ENCODE data around the gene ASXL1. TPM values are rescaled to one million over a fixed set of nuclear protein-coding genes. Genes with fewer than 3 reads are reported as not detected.
"Not testable (repeated sequence)": the region's sequence is repeated elsewhere in the genome, so short reads cannot be mapped to it uniquely, and the experiment has no call there.

Gene ASXL1
- total and polyA plus RNA-seq, 9 donors = 28.4 to 42.3 (median 34.7) TPM

GRCh38 chr20:32333988-32334885 is 23.9 kb upstream of the ASXL1 start:
- Histone ChIP-seq H3K9me3 (replicated peaks; ENCODE audit: control insufficient read depth, low read depth, low read length) (no peaks in the 10 kb centered on the region), H3K27ac (ENCODE audit: low read length) (peak overlapping the region; percentile 83), H3K4me1 (ENCODE audit: control insufficient read depth, insufficient read depth, low read length) (no peaks in the 10 kb centered on the region), H3K36me3 (ENCODE audit: control insufficient read depth, insufficient read depth, low read length) (peaks cover 32% of the 10 kb centered on the region), H3K4me3 (ENCODE audit: low read length) (no peak overlapping the region), H3K27me3 (ENCODE audit: control insufficient read depth, insufficient read depth, low read length) (no peaks in the 10 kb centered on the region)
- 41% methylated on average over 3 of the region's 13 CpGs for WGBS (ENCODE audit: insufficient coverage)
- peak; percentile 27 for DNase-seq

- peak; percentile 51 for DNase-seq
- Histone ChIP-seq H3K27me3 (ENCODE audit: control insufficient read depth, insufficient read depth, low read length) (no peaks in the 10 kb centered on the region), H3K9me3 (replicated peaks; ENCODE audit: control insufficient read depth, low read depth, low read length) (no peaks in the 10 kb centered on the region), H3K27ac (ENCODE audit: low read length) (no peak overlapping the region), H3K36me3 (ENCODE audit: control insufficient read depth, insufficient read depth, low read length) (peaks cover 12% of the 10 kb centered on the region), H3K4me1 (ENCODE audit: control insufficient read depth, insufficient read depth, low read length) (no peaks in the 10 kb centered on the region), H3K4me3 (ENCODE audit: low read length) (no peak overlapping the region)
- no CpG with 5 or more reads among the region's 5 CpGs for WGBS (ENCODE audit: insufficient coverage)
Observed at GRCh38 chr20:32336918-32337347, 21.2 kb upstream of the ASXL1 start.

- no peak for DNase-seq
- no peak overlapping the region for H3K27ac ChIP-seq (ENCODE audit: low read length)
- H3K4me3 ChIP-seq (ENCODE audit: low read length) = no peak overlapping the region
- no peaks in the 10 kb centered on the region for H3K27me3 ChIP-seq (ENCODE audit: control insufficient read depth, insufficient read depth, low read length)
- peaks cover 9% of the 10 kb centered on the region for H3K36me3 ChIP-seq (ENCODE audit: control insufficient read depth, insufficient read depth, low read length)
- no peaks in the 10 kb centered on the region for H3K9me3 ChIP-seq (replicated peaks; ENCODE audit: control insufficient read depth, low read depth, low read length)
- no peaks in the 10 kb centered on the region for H3K4me1 ChIP-seq (ENCODE audit: control insufficient read depth, insufficient read depth, low read length)
- 86% methylated on average over 9 of the region's 11 CpGs for WGBS (ENCODE audit: insufficient coverage)
Observed at GRCh38 chr20:32337937-32338661, 20.0 kb upstream of the ASXL1 start.

- Histone ChIP-seq H3K4me1 (ENCODE audit: control insufficient read depth, insufficient read depth, low read length) (no peaks in the 10 kb centered on the region), H3K4me3 (ENCODE audit: low read length) (no peak overlapping the region)
- 82% methylated on average over 5 of the region's 7 CpGs for WGBS (ENCODE audit: insufficient coverage)
Observed at GRCh38 chr20:32338665-32339064, 19.5 kb upstream of the ASXL1 start.

GRCh38 chr20:32339116-32339515 is 19.0 kb upstream of the ASXL1 start:
- DNase-seq = no peak
- H3K9me3 ChIP-seq (replicated peaks; ENCODE audit: control insufficient read depth, low read depth, low read length) = no peaks in the 10 kb centered on the region
- no CpG with 5 or more reads among the region's 2 CpGs for WGBS (ENCODE audit: insufficient coverage)
- H3K36me3 ChIP-seq (ENCODE audit: control insufficient read depth, insufficient read depth, low read length) = peaks cover 6% of the 10 kb centered on the region
- no peaks in the 10 kb centered on the region for H3K27me3 ChIP-seq (ENCODE audit: control insufficient read depth, insufficient read depth, low read length)
- H3K27ac ChIP-seq (ENCODE audit: low read length) = no peak overlapping the region
- H3K4me1 ChIP-seq (ENCODE audit: control insufficient read depth, insufficient read depth, low read length) = no peaks in the 10 kb centered on the region
- H3K4me3 ChIP-seq (ENCODE audit: low read length) = no peak overlapping the region

More at GRCh38 chr20:32338665-32339064, 19.5 kb upstream of the ASXL1 start:
- Histone ChIP-seq H3K27me3 (ENCODE audit: control insufficient read depth, insufficient read depth, low read length) (no peaks in the 10 kb centered on the region), H3K9me3 (replicated peaks; ENCODE audit: control insufficient read depth, low read depth, low read length) (no peaks in the 10 kb centered on the region), H3K36me3 (ENCODE audit: control insufficient read depth, insufficient read depth, low read length) (peaks cover 9% of the 10 kb centered on the region), H3K27ac (ENCODE audit: low read length) (no peak overlapping the region)
- DNase-seq = no peak

GRCh38 chr20:32341053-32341452 is 17.1 kb upstream of the ASXL1 start:
- not testable (repeated sequence) for H3K27ac ChIP-seq (ENCODE audit: low read length); DNase-seq; H3K9me3 ChIP-seq (replicated peaks; ENCODE audit: control insufficient read depth, low read depth, low read length); H3K36me3 ChIP-seq (ENCODE audit: control insufficient read depth, insufficient read depth, low read length); H3K4me3 ChIP-seq (ENCODE audit: low read length); H3K27me3 ChIP-seq (ENCODE audit: control insufficient read depth, insufficient read depth, low read length); H3K4me1 ChIP-seq (ENCODE audit: control insufficient read depth, insufficient read depth, low read length)
- no CpG with 5 or more reads among the region's 2 CpGs for WGBS (ENCODE audit: insufficient coverage)

GRCh38 chr20:32343439-32343838 is 14.7 kb upstream of the ASXL1 start:
- Histone ChIP-seq H3K27ac (ENCODE audit: low read length) (no peak overlapping the region), H3K36me3 (ENCODE audit: control insufficient read depth, insufficient read depth, low read length) (no peaks in the 10 kb centered on the region), H3K27me3 (ENCODE audit: control insufficient read depth, insufficient read depth, low read length) (no peaks in the 10 kb centered on the region), H3K4me3 (ENCODE audit: low read length) (no peak overlapping the region), H3K9me3 (replicated peaks; ENCODE audit: control insufficient read depth, low read depth, low read length) (no peaks in the 10 kb centered on the region), H3K4me1 (ENCODE audit: control insufficient read depth, insufficient read depth, low read length) (no peaks in the 10 kb centered on the region)
- DNase-seq = no peak
- 96% methylated on average over 2 of the region's 3 CpGs for WGBS (ENCODE audit: insufficient coverage)

GRCh38 chr20:32344835-32345506 is 13.2 kb upstream of the ASXL1 start:
- no peaks in the 10 kb centered on the region for H3K36me3 ChIP-seq (ENCODE audit: control insufficient read depth, insufficient read depth, low read length)
- H3K27me3 ChIP-seq (ENCODE audit: control insufficient read depth, insufficient read depth, low read length) = no peaks in the 10 kb centered on the region
- no peak overlapping the region for H3K4me3 ChIP-seq (ENCODE audit: low read length)
- no peaks in the 10 kb centered on the region for H3K9me3 ChIP-seq (replicated peaks; ENCODE audit: control insufficient read depth, low read depth, low read length)
- 43% methylated on average over 3 of the region's 7 CpGs for WGBS (ENCODE audit: insufficient coverage)
- no peak overlapping the region for H3K27ac ChIP-seq (ENCODE audit: low read length)
- no peak for DNase-seq
- no peaks in the 10 kb centered on the region for H3K4me1 ChIP-seq (ENCODE audit: control insufficient read depth, insufficient read depth, low read length)

GRCh38 chr20:32348207-32348606 is 9.9 kb upstream of the ASXL1 start:
- Histone ChIP-seq H3K27ac (ENCODE audit: low read length) (no peak overlapping the region), H3K36me3 (ENCODE audit: control insufficient read depth, insufficient read depth, low read length) (no peaks in the 10 kb centered on the region), H3K9me3 (replicated peaks; ENCODE audit: control insufficient read depth, low read depth, low read length) (no peaks in the 10 kb centered on the region), H3K4me3 (ENCODE audit: low read length) (no peak overlapping the region), H3K27me3 (ENCODE audit: control insufficient read depth, insufficient read depth, low read length) (no peaks in the 10 kb centered on the region), H3K4me1 (ENCODE audit: control insufficient read depth, insufficient read depth, low read length) (no peaks in the 10 kb centered on the region)
- no peak for DNase-seq
- 83% methylated on average over 1 of the region's 3 CpGs for WGBS (ENCODE audit: insufficient coverage)

- 78% methylated on average over 3 of the region's 3 CpGs for WGBS (ENCODE audit: insufficient coverage)
- H3K4me1 ChIP-seq (ENCODE audit: control insufficient read depth, insufficient read depth, low read length) = no peaks in the 10 kb centered on the region
- H3K9me3 ChIP-seq (replicated peaks; ENCODE audit: control insufficient read depth, low read depth, low read length) = no peaks in the 10 kb centered on the region
- no peaks in the 10 kb centered on the region for H3K27me3 ChIP-seq (ENCODE audit: control insufficient read depth, insufficient read depth, low read length)
- no peak for DNase-seq
- no peak overlapping the region for H3K4me3 ChIP-seq (ENCODE audit: low read length)
- no peaks in the 10 kb centered on the region for H3K36me3 ChIP-seq (ENCODE audit: control insufficient read depth, insufficient read depth, low read length)
- H3K27ac ChIP-seq (ENCODE audit: low read length) = no peak overlapping the region
Observed at GRCh38 chr20:32350421-32350820, 7.7 kb upstream of the ASXL1 start.
